ENCODE data around the gene MT1E.
A peak's percentile ranks its signal among the peaks of the same experiment; 100 is the strongest.
"Not testable (repeated sequence)": the region's sequence is repeated elsewhere in the genome, so short reads cannot be mapped to it uniquely, and the experiment has no call there.

MT1E gene

DNA sequence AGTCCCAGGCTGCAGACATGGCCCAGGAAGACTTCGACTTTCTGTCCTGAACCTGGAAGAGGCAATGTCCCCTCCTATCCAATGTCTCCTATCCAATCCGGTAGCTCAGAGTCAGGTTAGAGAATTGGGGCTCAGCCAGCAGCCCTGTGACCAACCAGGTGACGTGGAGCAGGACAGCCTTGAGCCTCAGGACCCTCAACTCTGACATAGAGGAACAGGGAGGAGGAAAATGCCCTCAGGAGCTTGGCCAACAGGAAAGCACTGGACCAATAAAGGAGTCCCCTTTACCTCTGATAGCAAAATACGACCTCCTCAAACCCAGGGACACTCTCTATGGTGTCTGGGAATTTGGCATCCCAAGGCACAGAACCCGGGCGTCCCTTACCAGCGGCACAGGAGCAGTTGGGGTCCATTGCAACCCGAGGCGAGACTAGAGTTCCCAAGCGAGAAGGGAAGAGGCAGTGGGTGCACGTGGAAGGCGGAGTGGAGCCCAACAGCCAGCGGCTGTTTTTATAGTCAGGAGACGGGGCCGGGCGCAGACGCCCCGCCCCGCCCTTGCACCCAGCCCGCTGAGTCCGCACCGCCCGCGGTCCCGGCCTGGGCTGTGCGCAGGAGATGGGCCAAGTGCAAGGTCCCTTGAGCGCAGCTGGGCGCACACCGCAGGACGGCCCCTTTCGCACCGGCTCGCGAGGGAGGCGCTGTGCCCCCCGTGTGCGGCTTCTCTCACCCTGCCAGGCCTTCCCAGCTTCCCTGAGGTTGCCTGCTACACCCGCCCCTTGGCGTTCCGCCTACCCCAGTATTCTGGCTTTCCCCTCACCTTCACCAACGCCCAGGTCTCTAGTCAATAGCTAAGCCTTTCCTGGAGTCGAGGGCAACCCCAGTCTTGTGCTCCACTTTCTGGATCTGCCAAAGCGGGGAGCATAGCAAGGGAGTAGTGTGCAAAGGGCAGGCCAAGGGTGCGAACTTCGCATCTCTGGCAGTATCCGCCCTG is 42.3 kb downstream of the MT1E start, which contains the start of gene MT1G:
Gene MT1G, minus strand, starts transcription at position 485 of the 991 bp plus-strand sequence. Its CDS starts 72 bp downstream, at position 413.
- no peak within 1 kb of the TSS for H3K4me3 ChIP-seq (ENCODE audit: low read length)
- TF ChIP-seq, protein P1, sequence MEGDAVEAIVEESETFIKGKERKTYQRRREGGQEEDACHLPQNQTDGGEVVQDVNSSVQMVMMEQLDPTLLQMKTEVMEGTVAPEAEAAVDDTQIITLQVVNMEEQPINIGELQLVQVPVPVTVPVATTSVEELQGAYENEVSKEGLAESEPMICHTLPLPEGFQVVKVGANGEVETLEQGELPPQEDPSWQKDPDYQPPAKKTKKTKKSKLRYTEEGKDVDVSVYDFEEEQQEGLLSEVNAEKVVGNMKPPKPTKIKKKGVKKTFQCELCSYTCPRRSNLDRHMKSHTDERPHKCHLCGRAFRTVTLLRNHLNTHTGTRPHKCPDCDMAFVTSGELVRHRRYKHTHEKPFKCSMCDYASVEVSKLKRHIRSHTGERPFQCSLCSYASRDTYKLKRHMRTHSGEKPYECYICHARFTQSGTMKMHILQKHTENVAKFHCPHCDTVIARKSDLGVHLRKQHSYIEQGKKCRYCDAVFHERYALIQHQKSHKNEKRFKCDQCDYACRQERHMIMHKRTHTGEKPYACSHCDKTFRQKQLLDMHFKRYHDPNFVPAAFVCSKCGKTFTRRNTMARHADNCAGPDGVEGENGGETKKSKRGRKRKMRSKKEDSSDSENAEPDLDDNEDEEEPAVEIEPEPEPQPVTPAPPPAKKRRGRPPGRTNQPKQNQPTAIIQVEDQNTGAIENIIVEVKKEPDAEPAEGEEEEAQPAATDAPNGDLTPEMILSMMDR (IDR thresholded peaks at IDR 0.05; ENCODE audit: insufficient read depth, low read depth, low read length, missing control alignments) = no peak
- DNase-seq (ENCODE audit: low read depth) = no peak

DNA sequence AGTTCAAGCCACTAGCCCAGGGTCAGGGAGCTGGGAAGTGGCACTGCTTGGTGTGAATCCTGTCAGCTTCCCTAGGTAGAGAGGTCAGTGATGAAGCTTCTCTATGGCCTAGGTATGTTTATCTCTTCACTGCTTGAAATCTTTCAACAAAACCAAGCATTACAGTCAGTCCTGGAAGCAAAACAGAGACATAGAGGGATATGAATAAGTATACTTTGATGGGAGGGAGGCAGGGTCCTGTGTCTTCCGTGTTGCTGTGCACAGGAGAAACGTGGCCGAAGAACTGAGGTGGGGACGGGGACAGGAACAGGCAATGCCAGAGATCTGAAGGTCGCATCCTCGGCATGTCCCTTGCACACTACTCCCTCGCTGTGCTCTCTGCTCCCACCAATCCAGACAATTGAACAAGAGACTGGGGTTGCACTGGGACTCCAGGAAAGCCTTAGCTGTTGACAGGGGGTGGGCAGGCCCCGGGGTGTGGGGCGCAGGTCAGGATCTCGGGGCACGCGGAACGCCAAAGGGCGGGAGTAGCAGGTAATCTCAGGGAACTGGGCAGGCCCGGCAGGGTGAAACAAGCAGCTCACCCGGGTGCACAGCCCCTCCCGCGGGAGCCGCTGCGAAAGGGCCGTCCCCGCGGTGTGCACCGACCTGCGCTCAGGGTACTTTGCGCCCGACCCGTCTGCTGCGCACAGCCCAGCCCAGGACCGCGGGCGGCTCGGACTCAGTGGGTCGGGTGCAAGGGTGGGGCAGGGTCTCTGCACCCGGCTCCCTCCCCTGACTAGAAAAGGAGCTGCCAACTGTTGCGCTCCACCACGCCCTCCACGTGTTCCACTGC is 43.6 kb downstream of the MT1E start, which contains the start of gene MT1H:
Gene MT1H, plus strand, starts transcription at position 810 of the 835 bp plus-strand sequence. CDS start 71 bp downstream, outside the sequence.
- TF ChIP-seq, protein P1 (IDR thresholded peaks at IDR 0.05; ENCODE audit: insufficient read depth, low read depth, low read length, missing control alignments) = no peak
- H3K4me3 ChIP-seq (ENCODE audit: low read length) = no peak within 1 kb of the TSS
- no peak for DNase-seq (ENCODE audit: low read depth)

DNA sequence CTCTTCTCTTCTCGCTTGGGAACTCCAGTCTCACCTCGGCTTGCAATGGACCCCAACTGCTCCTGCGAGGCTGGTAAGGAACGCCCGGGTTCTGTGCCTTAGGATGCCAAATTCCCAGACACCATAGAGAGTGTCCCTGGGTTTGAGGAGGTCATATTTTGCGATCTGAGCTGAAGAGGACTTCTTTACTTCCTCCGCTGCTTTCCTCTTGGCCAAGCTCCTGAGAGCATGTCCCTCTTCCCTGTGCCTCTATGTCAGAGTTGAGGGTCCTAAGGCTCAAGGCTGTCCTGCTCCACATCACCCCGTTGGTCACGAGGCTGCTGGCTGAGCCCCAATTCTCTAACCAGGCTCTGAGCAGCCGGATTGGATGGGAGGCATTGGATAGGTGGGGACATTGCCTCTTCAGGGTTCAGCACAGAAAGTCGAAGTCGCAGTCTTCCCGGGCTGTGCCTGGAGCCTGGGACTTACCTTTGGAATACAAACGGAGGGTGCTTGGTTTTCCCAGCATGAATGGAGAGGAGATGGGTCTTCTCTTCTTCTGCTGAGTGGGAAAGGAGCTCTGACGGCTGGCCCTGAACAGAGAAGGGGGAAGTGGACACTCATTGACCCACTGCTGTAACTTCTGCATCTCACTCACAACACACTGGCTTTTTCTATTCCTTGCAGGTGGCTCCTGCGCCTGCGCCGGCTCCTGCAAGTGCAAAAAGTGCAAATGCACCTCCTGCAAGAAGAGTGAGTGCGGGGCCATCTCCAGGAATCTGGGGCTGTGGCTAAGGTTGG is 44.4 kb downstream of the MT1E start:
- H3K4me3 ChIP-seq (ENCODE audit: low read length) = no peak overlapping the region
- DNase-seq (ENCODE audit: low read depth) = no peak
- TF ChIP-seq, protein P1 (IDR thresholded peaks at IDR 0.05; ENCODE audit: insufficient read depth, low read depth, low read length, missing control alignments) = no peak

DNA sequence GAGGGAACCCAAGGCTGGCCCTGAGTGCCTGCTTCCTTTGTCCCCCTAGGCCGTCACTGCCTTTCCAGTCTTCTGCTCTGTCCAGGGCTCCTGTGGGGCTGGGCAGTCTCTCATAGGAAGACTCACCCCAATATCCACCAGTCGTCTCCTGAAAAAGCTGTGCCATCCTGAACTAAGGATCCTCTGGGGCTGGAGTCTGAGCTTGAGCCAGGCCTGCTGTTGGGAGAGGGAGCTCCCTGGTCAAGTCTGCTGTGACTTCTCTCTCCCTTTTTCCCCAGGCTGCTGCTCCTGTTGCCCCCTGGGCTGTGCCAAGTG is 45.0 kb downstream of the MT1E start:
- TF ChIP-seq, protein P1 (IDR thresholded peaks at IDR 0.05; ENCODE audit: insufficient read depth, low read depth, low read length, missing control alignments) = no peak
- H3K4me3 ChIP-seq (ENCODE audit: low read length) = no peak overlapping the region
- no peak for DNase-seq (ENCODE audit: low read depth)

DNA sequence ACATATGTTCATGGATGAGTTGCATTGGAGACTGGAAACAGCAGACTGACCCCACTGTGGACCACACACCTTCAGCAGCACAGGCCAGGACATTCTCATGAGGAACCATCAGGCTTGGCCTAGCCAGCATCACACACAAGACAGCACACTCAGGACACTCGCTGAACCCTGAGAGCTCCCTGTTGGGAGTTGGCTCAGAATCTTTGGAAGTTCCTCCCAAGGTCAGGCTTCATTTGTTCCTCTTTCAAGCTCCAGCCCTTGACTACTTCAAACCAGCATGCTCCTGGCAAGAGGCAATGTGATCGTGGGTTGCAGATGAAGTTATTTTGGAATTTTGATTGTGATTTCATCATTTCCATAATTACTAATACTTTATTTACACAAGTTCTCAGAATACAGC is 46.1 kb downstream of the MT1E start:
- DNase-seq (ENCODE audit: low read depth); H3K4me3 ChIP-seq (ENCODE audit: low read length): not testable (repeated sequence)

DNA sequence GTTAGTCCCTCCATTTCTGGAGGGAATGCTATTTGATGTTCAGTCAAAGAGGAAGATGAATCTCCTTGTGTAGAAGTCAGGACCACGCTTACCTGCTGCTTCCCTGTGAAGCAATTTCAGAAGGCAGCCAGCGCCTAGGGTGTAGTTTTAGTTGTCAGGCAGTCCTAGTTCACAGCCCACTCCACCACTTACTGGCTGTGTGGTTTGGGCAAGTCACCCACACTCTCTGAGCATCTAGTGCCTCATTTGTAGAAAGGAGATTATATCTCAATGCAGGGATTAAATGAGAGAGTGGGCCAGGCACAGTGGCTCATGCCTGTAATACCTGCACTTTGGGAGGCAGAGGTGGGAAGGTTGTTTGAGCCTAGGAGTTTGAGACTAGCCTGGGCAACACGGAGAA is 46.6 kb downstream of the MT1E start:
- not testable (repeated sequence) for H3K4me3 ChIP-seq (ENCODE audit: low read length); DNase-seq (ENCODE audit: low read depth)

DNA sequence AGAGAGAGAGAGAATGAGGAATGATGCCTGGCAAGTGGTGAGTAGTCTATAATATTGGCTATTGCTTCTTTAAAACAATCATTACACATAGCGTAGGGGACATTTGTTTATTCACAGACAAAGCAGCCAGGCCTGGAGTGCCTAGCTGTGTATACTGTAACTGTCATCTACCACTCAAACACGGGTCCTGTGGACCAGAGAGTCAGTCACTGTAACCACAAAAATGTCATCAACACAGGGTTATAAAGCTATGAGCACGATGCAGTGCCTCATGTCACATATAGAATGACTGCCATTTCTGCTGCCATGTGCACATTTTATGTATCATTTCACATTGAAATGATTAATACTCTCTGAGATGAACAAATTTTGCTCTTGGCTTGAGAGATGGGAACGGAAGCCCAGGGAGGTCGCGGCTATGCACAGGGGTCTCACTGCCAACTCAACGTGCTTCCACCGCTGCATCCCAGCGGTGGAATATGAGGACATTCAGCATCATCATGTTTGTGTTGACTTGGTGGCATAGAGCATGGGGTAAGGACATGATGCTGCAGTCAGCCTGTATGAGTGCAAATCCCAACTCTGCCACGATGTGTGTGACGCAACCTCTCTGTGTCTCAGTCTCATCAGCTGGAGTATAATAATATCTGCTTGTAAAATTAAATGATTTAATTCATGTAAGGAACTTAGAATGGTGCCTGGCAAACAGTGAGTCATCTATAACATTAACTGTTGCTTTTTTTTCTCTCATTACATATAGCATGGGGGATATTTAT is 47.4 kb downstream of the MT1E start:
- peak; percentile 30 for DNase-seq (ENCODE audit: low read depth)
- TF ChIP-seq, protein P1 (IDR thresholded peaks at IDR 0.05; ENCODE audit: insufficient read depth, low read depth, low read length, missing control alignments) = no peak
- no peak overlapping the region for H3K4me3 ChIP-seq (ENCODE audit: low read length)
